Measurements from ENCODE around the gene RBKS. TPM values are rescaled to one million over a fixed set of nuclear protein-coding genes. Genes with fewer than 3 reads are reported as not detected.

RBKS gene
- total RNA-seq, 1 donor from 2014 or later: 0.80 TPM

- no peak for DNase-seq (ENCODE audit: low spot score in 2 of 2, unreplicated experiment in 2 of 2)
- H3K4me1 Mint-ChIP-seq: peaks cover 16% of the 10 kb centered on the region
These were observed 65.8 kb downstream of the RBKS start for GRCh38 chr2:27824401-27824800.

GRCh38 chr2:27823569-27823968 is 66.6 kb downstream of the RBKS start:
- peaks cover 6% of the 10 kb centered on the region for H3K36me3 Mint-ChIP-seq
- H3K27ac Mint-ChIP-seq: no peak overlapping the region
- no peak for TF ChIP-seq CTCF (IDR thresholded peaks at IDR 0.05; ENCODE audit: unreplicated experiment)
- H3K27me3 Mint-ChIP-seq (ENCODE audit: low read depth): no peaks in the 10 kb centered on the region
- no peak for DNase-seq (ENCODE audit: low spot score in 2 of 2, unreplicated experiment in 2 of 2)
- no peak overlapping the region for H3K4me3 Mint-ChIP-seq
- H3K9me3 Mint-ChIP-seq: peaks cover 8% of the 10 kb centered on the region
- peaks cover 16% of the 10 kb centered on the region for H3K4me1 Mint-ChIP-seq

More at GRCh38 chr2:27824401-27824800, 65.8 kb downstream of the RBKS start:
- TF ChIP-seq CTCF (IDR thresholded peaks at IDR 0.05; ENCODE audit: unreplicated experiment): no peak
- H3K27me3 Mint-ChIP-seq (ENCODE audit: low read depth): no peaks in the 10 kb centered on the region
- no peak overlapping the region for H3K27ac Mint-ChIP-seq
- no peak overlapping the region for H3K4me3 Mint-ChIP-seq
- H3K9me3 Mint-ChIP-seq: peaks cover 8% of the 10 kb centered on the region
- peaks cover 6% of the 10 kb centered on the region for H3K36me3 Mint-ChIP-seq

- no peak for TF ChIP-seq CTCF (IDR thresholded peaks at IDR 0.05; ENCODE audit: unreplicated experiment)
- Mint-ChIP-seq H3K27me3 (ENCODE audit: low read depth) (no peaks in the 10 kb centered on the region), H3K9me3 (peaks cover 8% of the 10 kb centered on the region), H3K4me1 (peaks cover 14% of the 10 kb centered on the region), H3K4me3 (no peak overlapping the region), H3K27ac (peak overlapping the region; percentile 44), H3K36me3 (peaks cover 6% of the 10 kb centered on the region)
- no peak for DNase-seq (ENCODE audit: low spot score in 2 of 2, unreplicated experiment in 2 of 2)
These were observed 67.1 kb downstream of the RBKS start for GRCh38 chr2:27823135-27823534.

GRCh38 chr2:27822049-27822448 is 68.1 kb downstream of the RBKS start:
- no peak for DNase-seq (ENCODE audit: low spot score in 2 of 2, unreplicated experiment in 2 of 2)
- H3K36me3 Mint-ChIP-seq: peaks cover 6% of the 10 kb centered on the region
- no peak for TF ChIP-seq CTCF (IDR thresholded peaks at IDR 0.05; ENCODE audit: unreplicated experiment)
- H3K4me1 Mint-ChIP-seq: peaks cover 14% of the 10 kb centered on the region
- H3K9me3 Mint-ChIP-seq: peaks cover 8% of the 10 kb centered on the region
- no peaks in the 10 kb centered on the region for H3K27me3 Mint-ChIP-seq (ENCODE audit: low read depth)
- no peak overlapping the region for H3K27ac Mint-ChIP-seq
- H3K4me3 Mint-ChIP-seq: no peak overlapping the region

- Mint-ChIP-seq H3K36me3 (peaks cover 2% of the 10 kb centered on the region), H3K4me3 (no peak overlapping the region), H3K9me3 (peaks cover 6% of the 10 kb centered on the region), H3K27ac (no peak overlapping the region), H3K4me1 (no peaks in the 10 kb centered on the region), H3K27me3 (ENCODE audit: low read depth) (no peaks in the 10 kb centered on the region)
- TF ChIP-seq CTCF (IDR thresholded peaks at IDR 0.05; ENCODE audit: unreplicated experiment): no peak
- no peak for DNase-seq (ENCODE audit: low spot score in 2 of 2, unreplicated experiment in 2 of 2)
These were observed 74.2 kb downstream of the RBKS start for GRCh38 chr2:27815860-27816438.

- Mint-ChIP-seq H3K4me1 (no peaks in the 10 kb centered on the region), H3K4me3 (no peak overlapping the region), H3K27me3 (ENCODE audit: low read depth) (no peaks in the 10 kb centered on the region), H3K27ac (no peak overlapping the region), H3K36me3 (peaks cover 2% of the 10 kb centered on the region), H3K9me3 (peaks cover 6% of the 10 kb centered on the region)
- no peak for TF ChIP-seq CTCF (IDR thresholded peaks at IDR 0.05; ENCODE audit: unreplicated experiment)
- no peak for DNase-seq (ENCODE audit: low spot score in 2 of 2, unreplicated experiment in 2 of 2)
These were observed 75.4 kb downstream of the RBKS start for GRCh38 chr2:27814758-27815157.
